ENCODE results near the gene EGFL6.

Gene EGFL6

DNA sequence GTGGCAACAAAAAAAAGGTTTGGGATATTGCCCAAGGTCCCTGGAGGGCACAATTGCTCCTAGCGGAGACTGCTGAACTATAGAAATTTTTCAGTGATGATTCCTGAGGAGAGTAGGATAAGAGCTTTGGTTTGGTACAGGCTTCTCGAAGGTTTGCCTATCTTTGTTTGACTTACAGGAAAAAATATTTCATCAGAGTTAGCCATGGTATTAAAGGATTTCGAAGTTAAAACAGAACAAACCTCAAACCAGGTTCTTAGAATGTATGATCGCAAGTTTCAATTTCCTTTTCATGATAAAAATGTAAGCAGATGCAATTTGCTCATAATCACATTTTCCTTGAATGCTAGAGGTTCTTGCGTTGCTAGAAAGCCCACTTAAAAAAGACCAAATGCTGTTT lies 1.7 kb downstream of the EGFL6 start:
- no peak overlapping the region for H3K4me3 ChIP-seq (ENCODE audit: low read depth, low read length)
- TF ChIP-seq, protein P1, sequence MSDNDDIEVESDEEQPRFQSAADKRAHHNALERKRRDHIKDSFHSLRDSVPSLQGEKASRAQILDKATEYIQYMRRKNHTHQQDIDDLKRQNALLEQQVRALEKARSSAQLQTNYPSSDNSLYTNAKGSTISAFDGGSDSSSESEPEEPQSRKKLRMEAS (IDR thresholded peaks at IDR 0.05; ENCODE audit: low read depth, low read length) = no peak
- TF ChIP-seq, protein P2, sequence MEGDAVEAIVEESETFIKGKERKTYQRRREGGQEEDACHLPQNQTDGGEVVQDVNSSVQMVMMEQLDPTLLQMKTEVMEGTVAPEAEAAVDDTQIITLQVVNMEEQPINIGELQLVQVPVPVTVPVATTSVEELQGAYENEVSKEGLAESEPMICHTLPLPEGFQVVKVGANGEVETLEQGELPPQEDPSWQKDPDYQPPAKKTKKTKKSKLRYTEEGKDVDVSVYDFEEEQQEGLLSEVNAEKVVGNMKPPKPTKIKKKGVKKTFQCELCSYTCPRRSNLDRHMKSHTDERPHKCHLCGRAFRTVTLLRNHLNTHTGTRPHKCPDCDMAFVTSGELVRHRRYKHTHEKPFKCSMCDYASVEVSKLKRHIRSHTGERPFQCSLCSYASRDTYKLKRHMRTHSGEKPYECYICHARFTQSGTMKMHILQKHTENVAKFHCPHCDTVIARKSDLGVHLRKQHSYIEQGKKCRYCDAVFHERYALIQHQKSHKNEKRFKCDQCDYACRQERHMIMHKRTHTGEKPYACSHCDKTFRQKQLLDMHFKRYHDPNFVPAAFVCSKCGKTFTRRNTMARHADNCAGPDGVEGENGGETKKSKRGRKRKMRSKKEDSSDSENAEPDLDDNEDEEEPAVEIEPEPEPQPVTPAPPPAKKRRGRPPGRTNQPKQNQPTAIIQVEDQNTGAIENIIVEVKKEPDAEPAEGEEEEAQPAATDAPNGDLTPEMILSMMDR (IDR thresholded peaks at IDR 0.05; ENCODE audit: low read depth, low read length) = no peak
- TF ChIP-seq MYC (IDR thresholded peaks at IDR 0.05; ENCODE audit: low read depth, low read length) (no peak), POLR2A (IDR thresholded peaks at IDR 0.05; ENCODE audit: extremely low read depth, insufficient read length) (no peak)
- no peak for DNase-seq (ENCODE audit: low read depth)

DNA sequence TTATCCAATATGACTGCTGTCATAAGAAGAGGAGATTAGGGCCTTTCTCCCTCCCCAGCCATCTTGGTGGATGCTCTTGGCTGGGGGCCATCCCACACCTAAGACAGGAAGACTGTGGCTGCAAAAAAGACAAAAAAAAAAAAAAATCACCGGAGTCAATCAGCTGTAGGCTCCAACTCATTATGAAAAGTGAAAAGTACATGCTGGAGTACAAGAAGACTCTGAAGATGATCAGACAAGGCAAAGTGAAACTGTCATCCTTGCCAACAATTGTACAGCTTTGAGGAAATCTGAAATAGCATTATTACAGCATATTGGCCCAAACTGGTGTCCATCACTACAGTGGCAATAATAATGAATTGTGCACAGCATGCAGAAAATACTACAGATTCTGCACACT lies 5.2 kb downstream of the EGFL6 start:
- TF ChIP-seq, protein P1 (IDR thresholded peaks at IDR 0.05; ENCODE audit: low read depth, low read length) = no peak
- no peak for TF ChIP-seq MYC (IDR thresholded peaks at IDR 0.05; ENCODE audit: low read depth, low read length)
- TF ChIP-seq POLR2A (IDR thresholded peaks at IDR 0.05; ENCODE audit: extremely low read depth, insufficient read length) = no peak
- TF ChIP-seq, protein P2 (IDR thresholded peaks at IDR 0.05; ENCODE audit: low read depth, low read length) = no peak
- H3K4me3 ChIP-seq (ENCODE audit: low read depth, low read length) = no peak overlapping the region
- DNase-seq (ENCODE audit: low read depth) = no peak

DNA sequence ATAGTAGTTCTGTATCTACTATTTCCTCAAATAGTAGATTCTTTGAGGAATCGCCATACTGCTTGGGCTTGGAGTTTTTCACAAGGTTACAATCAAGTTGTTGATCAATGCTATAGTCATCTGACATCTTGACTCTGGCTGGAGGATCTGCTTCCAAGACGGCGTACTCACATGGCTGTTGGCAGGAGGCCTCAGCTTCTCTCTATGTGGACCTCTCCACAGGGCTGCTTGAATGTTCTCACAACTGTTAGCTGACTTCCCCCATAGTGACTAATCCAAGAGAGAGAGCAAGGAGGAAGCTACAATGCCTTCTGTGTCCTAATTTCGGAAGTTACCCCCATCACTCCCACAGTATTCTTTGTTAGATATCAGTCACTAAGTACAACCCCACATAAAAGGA lies 10.3 kb downstream of the EGFL6 start:
- DNase-seq (ENCODE audit: low read depth) = peak; percentile 2
- no peak overlapping the region for H3K4me3 ChIP-seq (ENCODE audit: low read depth, low read length)
- TF ChIP-seq, protein P2 (IDR thresholded peaks at IDR 0.05; ENCODE audit: low read depth, low read length) = no peak
- TF ChIP-seq, protein P1 (IDR thresholded peaks at IDR 0.05; ENCODE audit: low read depth, low read length) = no peak
- TF ChIP-seq MYC (IDR thresholded peaks at IDR 0.05; ENCODE audit: low read depth, low read length) = no peak
- no peak for TF ChIP-seq POLR2A (IDR thresholded peaks at IDR 0.05; ENCODE audit: extremely low read depth, insufficient read length)

DNA sequence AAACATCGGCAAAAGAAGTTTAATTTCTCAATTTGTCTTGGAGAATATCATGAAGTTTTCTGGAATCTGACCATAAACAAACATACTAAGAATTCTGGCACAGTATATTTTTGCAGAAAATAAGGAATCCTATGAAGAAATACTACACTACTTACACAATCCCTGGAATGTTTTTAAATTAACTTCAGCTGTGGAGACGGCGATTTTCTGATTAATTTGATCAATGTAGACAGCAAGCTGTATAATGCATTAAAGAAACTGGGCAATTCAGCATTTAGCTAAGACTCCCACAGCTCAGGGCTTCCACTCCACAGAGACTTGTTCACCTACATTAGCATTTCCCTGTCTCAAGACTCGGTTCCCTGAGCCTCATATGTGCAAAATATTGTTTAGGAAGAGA lies 12.2 kb downstream of the EGFL6 start:
- DNase-seq (ENCODE audit: low read depth) = no peak
- TF ChIP-seq POLR2A (IDR thresholded peaks at IDR 0.05; ENCODE audit: extremely low read depth, insufficient read length) = no peak
- no peak for TF ChIP-seq MYC (IDR thresholded peaks at IDR 0.05; ENCODE audit: low read depth, low read length)
- TF ChIP-seq, protein P2 (IDR thresholded peaks at IDR 0.05; ENCODE audit: low read depth, low read length) = no peak
- TF ChIP-seq, protein P1 (IDR thresholded peaks at IDR 0.05; ENCODE audit: low read depth, low read length) = no peak
- H3K4me3 ChIP-seq (ENCODE audit: low read depth, low read length) = no peak overlapping the region

DNA sequence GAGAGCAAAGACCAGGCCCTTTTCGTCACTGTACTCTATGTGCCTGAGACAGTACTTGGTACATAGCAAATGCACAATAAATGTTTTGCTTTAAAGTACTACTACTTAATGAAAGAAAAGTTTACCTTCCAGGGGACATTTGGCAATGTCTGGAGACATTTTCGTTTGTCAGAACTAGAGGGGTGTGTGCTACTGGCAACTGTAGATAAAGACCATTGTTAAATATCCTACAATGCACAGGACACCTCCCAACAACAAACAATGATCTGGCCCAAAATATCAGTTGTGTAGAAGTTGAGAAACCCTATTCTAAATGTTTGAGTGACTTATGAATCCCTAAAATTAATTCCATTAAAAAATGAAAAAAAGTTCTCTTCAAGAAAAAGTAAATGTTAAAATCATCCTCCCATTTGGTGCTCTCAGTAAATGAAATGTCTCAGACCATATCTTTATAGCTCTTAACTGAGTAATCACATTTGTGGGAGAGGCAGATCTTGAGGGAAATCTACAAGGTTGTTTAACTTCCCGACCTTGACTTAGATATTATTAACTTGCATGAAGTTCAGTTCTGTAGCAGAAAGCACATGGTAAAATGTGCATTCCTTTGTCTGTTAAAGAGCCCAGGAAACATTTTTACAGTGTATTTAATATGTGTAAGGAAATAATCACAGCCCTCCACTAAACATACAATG lies 18.5 kb downstream of the EGFL6 start:
- no peak overlapping the region for H3K4me3 ChIP-seq (ENCODE audit: low read depth, low read length)
- TF ChIP-seq, protein P2 (IDR thresholded peaks at IDR 0.05; ENCODE audit: low read depth, low read length) = no peak
- TF ChIP-seq MYC (IDR thresholded peaks at IDR 0.05; ENCODE audit: low read depth, low read length) (no peak), POLR2A (IDR thresholded peaks at IDR 0.05; ENCODE audit: extremely low read depth, insufficient read length) (no peak)
- TF ChIP-seq, protein P1 (IDR thresholded peaks at IDR 0.05; ENCODE audit: low read depth, low read length) = no peak
- DNase-seq (ENCODE audit: low read depth) = no peak
